GM19467 (cell line): ENCODE data around the gene ACTR1A.
"Not testable (repeated sequence)": the region's sequence is repeated elsewhere in the genome, so short reads cannot be mapped to it uniquely, and the experiment has no call there.

Experiments used
- ATAC-seq: cut with Tn5 transposase; IDR thresholded peaks from one replicate; pipeline ENCODE4 v1.9.1; 2021; ENCODE audit warnings: mild to moderate bottlenecking, moderate library complexity; ENCODE audit not compliant: unreplicated experiment

ACTR1A gene

GRCh38 chr10:102517553-102517952, 15.0 kb upstream of the ACTR1A start:
- no peak for ATAC-seq

GRCh38 chr10:102515724-102516123, 13.2 kb upstream of the ACTR1A start:
- ATAC-seq: no peak

GRCh38 chr10:102514487-102515311, 12.2 kb upstream of the ACTR1A start:
- no peak for ATAC-seq

- ATAC-seq: no peak
Observed at GRCh38 chr10:102511583-102512274, 9.2 kb upstream of the ACTR1A start.

GRCh38 chr10:102509387-102509786, 6.9 kb upstream of the ACTR1A start:
- ATAC-seq: no peak

- no peak for ATAC-seq
Observed at GRCh38 chr10:102508506-102508905, 6.0 kb upstream of the ACTR1A start.

- ATAC-seq: no peak
Observed at GRCh38 chr10:102507521-102507920, 5.0 kb upstream of the ACTR1A start.

GRCh38 chr10:102505462-102506115, 3.1 kb upstream of the ACTR1A start:
- ATAC-seq: no peak

GRCh38 chr10:102504976-102505300, 2.4 kb upstream of the ACTR1A start:
- no peak for ATAC-seq

- no peak for ATAC-seq
Observed at GRCh38 chr10:102504179-102504975, 1.9 kb upstream of the ACTR1A start.

- peak; percentile 56 for ATAC-seq
Observed at GRCh38 chr10:102503264-102504178, 1.0 kb upstream of the ACTR1A start, which contains the start of gene SUFU. TSS of gene SUFU (plus strand) at chr10:102503972. CDS start at chr10:102504153, 181 bp downstream.

- peak; percentile 69 for ATAC-seq
Observed at GRCh38 chr10:102502029-102502336, 529 bp downstream of the ACTR1A start.

GRCh38 chr10:102501201-102502028, 1.1 kb downstream of the ACTR1A start:
- ATAC-seq: no peak

- not testable (repeated sequence) for ATAC-seq
Observed at GRCh38 chr10:102500686-102501085, 1.8 kb downstream of the ACTR1A start.

- no peak for ATAC-seq
Observed at GRCh38 chr10:102499356-102499755, 3.2 kb downstream of the ACTR1A start.

- ATAC-seq: no peak
Observed at GRCh38 chr10:102497545-102497944, 5.0 kb downstream of the ACTR1A start.

- no peak for ATAC-seq
Observed at GRCh38 chr10:102493771-102494170, 8.7 kb downstream of the ACTR1A start.

- ATAC-seq: no peak
Observed at GRCh38 chr10:102492983-102493382, 9.5 kb downstream of the ACTR1A start.

GRCh38 chr10:102492344-102492939, 10.1 kb downstream of the ACTR1A start:
- no peak for ATAC-seq
